Mesenchymal stem cell (in vitro differentiated cells and primary cell): Measurements from ENCODE around the gene SLC9A2.

Experiments
- DNase-seq: peaks from one replicate; pipeline ENCODE4 v3.0.0-alpha.2; 2013
- H2AFZ ChIP-seq: one replicate; pipeline ENCODE4 v1.6.1; 2013; ENCODE audit warnings: low read depth, mild to moderate bottlenecking, control low read depth, inconsistent platforms, low read length, moderate library complexity
- H2AK5ac ChIP-seq: 2 replicates; pipeline ENCODE4 v1.6.1; 2013; ENCODE audit warnings: low read length, moderate library complexity, mild to moderate bottlenecking, inconsistent platforms; ENCODE audit not compliant: severe bottlenecking
- H2BK120ac ChIP-seq: one replicate; pipeline ENCODE4 v1.6.1; 2013; ENCODE audit warnings: low read depth, mild to moderate bottlenecking, inconsistent platforms, low read length, moderate library complexity
- H2BK12ac ChIP-seq, 2 experiments: one replicate each; pipeline ENCODE4 v1.6.1; 2013; ENCODE audit warnings: inconsistent platforms in 2 of 2, low read length in 2 of 2, mild to moderate bottlenecking in 2 of 2, moderate library complexity in 2 of 2, control low read depth in 1 of 2
- H2BK15ac ChIP-seq: one replicate; pipeline ENCODE4 v1.6.1; 2013; ENCODE audit warnings: mild to moderate bottlenecking, low read depth, inconsistent platforms; ENCODE audit not compliant: poor library complexity, severe bottlenecking
- H2BK5ac ChIP-seq: 2 replicates; pipeline ENCODE4 v1.6.1; 2013; ENCODE audit warnings: low read depth, mild to moderate bottlenecking, low read length, control low read depth, inconsistent platforms; ENCODE audit not compliant: poor library complexity, severe bottlenecking
- H3K14ac ChIP-seq, 2 experiments: one replicate each; pipeline ENCODE4 v1.6.1; 2013; ENCODE audit warnings: inconsistent platforms in 2 of 2, low read length in 2 of 2, control low read depth in 1 of 2, mild to moderate bottlenecking in 1 of 2, moderate library complexity in 1 of 2
- H3K18ac ChIP-seq, 2 experiments: one replicate each; pipeline ENCODE4 v1.6.1; 2013; ENCODE audit warnings: inconsistent platforms in 2 of 2, low read length in 2 of 2, control low read depth in 1 of 2, low read depth in 1 of 2, mild to moderate bottlenecking in 1 of 2
- H3K23ac ChIP-seq, 2 experiments: one replicate each; pipeline ENCODE4 v1.6.1; 2013; ENCODE audit warnings: inconsistent platforms in 2 of 2, low read length in 2 of 2, mild to moderate bottlenecking in 2 of 2, moderate library complexity in 2 of 2, control low read depth in 1 of 2
- H3K27ac ChIP-seq: 2 replicates; pipeline ENCODE4 v1.5.1; 2013; ENCODE audit warnings: mild to moderate bottlenecking, moderate library complexity, low read length, control low read depth, inconsistent platforms; ENCODE audit not compliant: poor library complexity, severe bottlenecking
- H3K27me3 ChIP-seq, 2 experiments: 2 replicates each; pipeline versions ENCODE4 v1.6.1 to v1.7.0; 2013; ENCODE audit warnings: low read length in 2 of 2, mild to moderate bottlenecking in 2 of 2, moderate library complexity in 2 of 2, control low read depth in 1 of 2, inconsistent platforms in 1 of 2; ENCODE audit not compliant: control insufficient read depth in 1 of 2, insufficient read depth in 1 of 2
- H3K36me3 ChIP-seq, 2 experiments: 2 replicates each; pipeline versions ENCODE4 v1.6.1 to v1.7.0; 2013; ENCODE audit warnings: low read length in 2 of 2, control low read depth in 1 of 2, inconsistent platforms in 1 of 2, low read depth in 1 of 2, mild to moderate bottlenecking in 1 of 2; ENCODE audit not compliant: insufficient read depth in 2 of 2, control insufficient read depth in 1 of 2
- H3K4ac ChIP-seq, 2 experiments: one replicate each; pipeline ENCODE4 v1.6.1; 2013; ENCODE audit warnings: inconsistent platforms in 2 of 2, low read length in 2 of 2, mild to moderate bottlenecking in 2 of 2, moderate library complexity in 2 of 2, control low read depth in 1 of 2, low read depth in 1 of 2
- H3K4me1 ChIP-seq: 2 replicates; pipeline ENCODE4 v1.6.1; 2013; ENCODE audit warnings: low read depth, low read length, control low read depth; ENCODE audit not compliant: control insufficient read depth, insufficient read depth
- H3K4me2 ChIP-seq: 2 replicates; pipeline ENCODE4 v1.6.1; 2013; ENCODE audit warnings: low read length, mild to moderate bottlenecking, inconsistent platforms; ENCODE audit not compliant: poor library complexity, severe bottlenecking
- H3K4me3 ChIP-seq, 2 experiments: 2 replicates each; pipeline versions ENCODE4 v1.5.1 to v1.7.0; 2013; ENCODE audit warnings: low read length in 2 of 2, mild to moderate bottlenecking in 2 of 2, control low read depth in 1 of 2, low read depth in 1 of 2; ENCODE audit not compliant: insufficient read depth in 1 of 2
- H3K79me1 ChIP-seq: replicated peaks from 2 replicates; pipeline ENCODE4 v1.6.1; 2013; ENCODE audit warnings: mild to moderate bottlenecking, control low read depth, low read length, inconsistent platforms; ENCODE audit not compliant: poor library complexity, severe bottlenecking
- H3K9ac ChIP-seq: 2 replicates; pipeline ENCODE4 v1.7.0; 2013; ENCODE audit warnings: mild to moderate bottlenecking, low read length, moderate library complexity
- H3K9me3 ChIP-seq: 2 replicates; pipeline ENCODE4 v1.7.0; 2013; ENCODE audit warnings: mild to moderate bottlenecking, low read length; ENCODE audit not compliant: control insufficient read depth
- H4K8ac ChIP-seq: one replicate; pipeline ENCODE4 v1.6.1; 2013; ENCODE audit warnings: inconsistent platforms, mild to moderate bottlenecking, low read length, moderate library complexity
- H4K91ac ChIP-seq: one replicate; pipeline ENCODE4 v1.6.1; 2013; ENCODE audit warnings: mild to moderate bottlenecking, low read length, inconsistent platforms
- WGBS: methylation state at CpG from one replicate; pipeline ENCODE4 v1.1.7; 2013; ENCODE audit warnings: mixed read lengths; 5-methylcytosine and 5-hydroxymethylcytosine counted together

SLC9A2 gene

DNA sequence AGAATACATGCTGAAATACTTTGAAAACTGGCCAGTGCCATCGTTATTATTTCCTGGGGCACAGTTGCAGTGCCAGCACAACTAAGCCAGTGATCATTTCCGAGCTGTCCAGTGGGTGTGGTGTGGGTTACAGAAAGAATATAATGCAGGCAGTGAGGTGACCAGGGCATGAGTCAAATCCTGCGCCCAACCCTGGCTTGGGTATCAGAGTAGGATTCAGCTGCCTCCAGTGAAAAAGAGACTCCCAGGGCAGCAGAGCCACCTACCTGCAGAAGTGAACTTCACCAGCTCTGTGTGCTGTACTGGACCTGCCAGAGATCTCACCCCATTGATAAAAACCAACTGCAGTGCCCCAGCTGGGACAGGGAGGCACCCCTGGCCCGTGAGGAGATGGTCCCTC, 18.0 kb downstream of the SLC9A2 start:
- Histone ChIP-seq H2BK120ac (no peak overlapping the region), H3K4me1 (no peaks in the 10 kb centered on the region), H3K27ac (no peak overlapping the region), H2AK5ac (no peak overlapping the region), H3K27me3 (peaks cover 12 to 17% of the 10 kb centered on the region in 2 experiments), H2BK5ac (no peak overlapping the region), H2AFZ (no peak overlapping the region), H3K18ac (no peak overlapping the region), H3K4me2 (no peak overlapping the region), H3K9me3 (no peaks in the 10 kb centered on the region), H4K91ac (no peak overlapping the region), H3K4me3 (no peak overlapping the region), H3K36me3 (no peaks in the 10 kb centered on the region), H3K23ac (no peak overlapping the region), H3K9ac (no peak overlapping the region), H3K14ac (no peak overlapping the region), H2BK12ac (no peak overlapping the region), H3K79me1 (no peaks in the 10 kb centered on the region), H4K8ac (no peak overlapping the region), H2BK15ac (no peak overlapping the region), H3K4ac (no peak overlapping the region)
- no peak for DNase-seq
- WGBS, result 70% methylated on average over 4 of the region's 4 CpGs

DNA sequence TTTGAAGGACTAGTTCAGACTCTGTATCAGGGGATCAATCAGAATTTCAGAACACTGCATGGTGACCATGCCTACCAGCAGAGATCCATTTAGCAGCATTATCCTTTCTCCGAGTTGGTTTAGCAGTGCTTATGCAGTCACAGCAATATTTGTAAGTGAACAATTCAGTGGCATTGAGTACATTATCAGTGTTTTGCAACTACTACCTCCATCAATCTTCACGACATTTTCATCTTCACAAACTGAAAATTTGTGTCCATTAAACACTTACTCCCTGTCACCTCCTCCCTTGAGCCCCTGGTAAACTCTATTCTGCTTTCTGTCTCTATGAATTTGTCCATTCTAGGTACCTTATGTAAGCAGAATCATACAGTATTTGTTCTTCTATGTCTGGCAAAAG, 20.1 kb downstream of the SLC9A2 start:
- Histone ChIP-seq H3K27me3 (peaks cover 15 to 21% of the 10 kb centered on the region in 2 experiments), H2BK120ac (no peak overlapping the region), H3K36me3 (no peaks in the 10 kb centered on the region), H3K4ac (no peak overlapping the region), H2AFZ (no peak overlapping the region), H4K8ac (no peak overlapping the region), H3K9me3 (no peaks in the 10 kb centered on the region), H3K79me1 (no peaks in the 10 kb centered on the region), H3K14ac (no peak overlapping the region), H3K23ac (no peak overlapping the region), H3K18ac (no peak overlapping the region), H4K91ac (no peak overlapping the region), H3K27ac (no peak overlapping the region), H3K9ac (no peak overlapping the region), H2BK5ac (no peak overlapping the region), H2BK15ac (no peak overlapping the region), H2AK5ac (no peak overlapping the region), H3K4me3 (no peak overlapping the region), H3K4me2 (no peak overlapping the region), H3K4me1 (no peaks in the 10 kb centered on the region), H2BK12ac (no peak overlapping the region)
- WGBS, result 66% methylated on average over 2 of the region's 2 CpGs
- no peak for DNase-seq

DNA sequence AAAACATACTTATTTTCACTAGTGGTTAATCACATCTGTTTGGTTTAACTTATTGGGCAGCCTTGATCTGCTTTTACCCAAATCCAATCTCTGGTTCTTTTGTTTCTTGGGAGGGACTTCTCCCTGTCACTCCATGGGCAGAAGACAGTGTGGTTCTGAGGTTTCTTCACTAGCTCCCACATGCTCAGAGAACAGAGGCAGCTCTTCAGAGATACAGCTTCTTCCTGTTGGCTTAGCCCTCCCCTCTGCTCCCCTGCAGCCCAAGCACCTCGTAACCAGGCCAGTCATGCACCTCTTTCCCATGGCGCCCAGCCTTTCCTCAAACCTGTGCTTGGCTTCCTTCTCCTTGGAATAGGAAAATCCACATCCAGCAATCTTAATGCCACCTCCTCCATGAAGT, 32.8 kb downstream of the SLC9A2 start:
- Histone ChIP-seq H3K4me1 (no peaks in the 10 kb centered on the region), H3K4me3 (no peak overlapping the region), H2AK5ac (no peak overlapping the region), H3K9ac (no peak overlapping the region), H2BK15ac (no peak overlapping the region), H3K23ac (no peak overlapping the region), H3K27ac (no peak overlapping the region), H2AFZ (no peak overlapping the region), H4K8ac (no peak overlapping the region), H3K4ac (no peak overlapping the region), H3K9me3 (no peaks in the 10 kb centered on the region), H3K27me3 (peaks cover 0 to 18% of the 10 kb centered on the region in 2 experiments), H3K36me3 (no peaks in the 10 kb centered on the region), H3K4me2 (no peak overlapping the region), H3K18ac (no peak overlapping the region), H3K79me1 (no peaks in the 10 kb centered on the region), H3K14ac (no peak overlapping the region), H2BK5ac (no peak overlapping the region), H2BK12ac (no peak overlapping the region), H4K91ac (no peak overlapping the region), H2BK120ac (no peak overlapping the region)
- no peak for DNase-seq
- WGBS, result 82% methylated on average over 2 of the region's 2 CpGs

DNA sequence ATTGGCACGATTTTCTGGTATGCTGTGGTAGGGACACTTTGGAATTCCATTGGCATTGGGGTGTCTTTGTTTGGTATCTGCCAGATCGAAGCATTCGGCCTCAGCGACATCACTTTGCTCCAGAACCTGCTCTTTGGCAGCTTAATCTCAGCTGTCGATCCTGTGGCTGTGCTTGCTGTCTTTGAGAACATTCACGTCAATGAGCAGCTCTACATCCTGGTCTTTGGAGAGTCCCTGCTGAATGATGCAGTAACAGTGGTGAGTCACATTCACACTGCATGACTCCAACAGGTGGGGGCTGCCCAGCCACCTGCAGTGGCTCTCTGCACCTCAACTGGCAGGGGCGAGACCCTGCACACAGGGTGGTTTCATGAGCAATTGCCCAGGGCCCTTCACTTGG, 38.4 kb downstream of the SLC9A2 start:
- Histone ChIP-seq H3K9ac (no peak overlapping the region), H3K36me3 (no peaks in the 10 kb centered on the region), H3K4me3 (no peak overlapping the region), H3K27me3 (peaks cover 6 to 31% of the 10 kb centered on the region in 2 experiments), H3K4me2 (no peak overlapping the region), H2BK5ac (no peak overlapping the region), H3K79me1 (no peaks in the 10 kb centered on the region), H3K27ac (no peak overlapping the region), H4K8ac (no peak overlapping the region), H2AFZ (no peak overlapping the region), H3K18ac (no peak overlapping the region), H3K9me3 (no peaks in the 10 kb centered on the region), H2BK15ac (no peak overlapping the region), H2BK120ac (no peak overlapping the region), H3K14ac (no peak overlapping the region), H2BK12ac (no peak overlapping the region), H3K23ac (no peak overlapping the region), H2AK5ac (no peak overlapping the region), H4K91ac (no peak overlapping the region), H3K4ac (no peak overlapping the region), H3K4me1 (no peaks in the 10 kb centered on the region)
- 85% methylated on average over 7 of the region's 7 CpGs for WGBS
- no peak for DNase-seq
